ENCODE data around the gene ATRN.
"Not testable (repeated sequence)": the region's sequence is repeated elsewhere in the genome, so short reads cannot be mapped to it uniquely, and the experiment has no call there.

The ATRN gene

DNA sequence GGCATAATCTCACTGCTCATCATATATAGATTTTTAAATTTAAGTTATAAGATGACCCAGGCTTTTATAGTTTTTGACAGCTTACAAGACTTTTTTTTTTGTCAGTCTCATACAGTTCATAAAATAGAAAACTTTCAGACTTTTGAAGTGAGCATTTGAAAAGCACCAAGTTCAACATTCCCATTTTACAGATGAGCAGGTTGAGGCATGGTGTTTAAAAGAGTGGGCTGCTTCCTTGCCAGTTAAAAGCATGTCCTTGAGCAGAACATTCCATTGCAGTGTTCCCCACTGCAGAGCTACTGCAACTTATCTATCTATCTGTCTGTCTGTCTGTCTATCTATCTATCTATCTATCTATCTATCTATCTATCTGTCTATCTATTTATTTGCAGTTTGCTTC lies 105.5 kb downstream of the ATRN start:
- no peak for DNase-seq

GRCh38 chr20:3577366-3577765 lies 106.5 kb downstream of the ATRN start:
- DNase-seq, result no peak

GRCh38 chr20:3580412-3580811 lies 109.6 kb downstream of the ATRN start:
- DNase-seq, result no peak

- DNase-seq, result no peak
Observed at GRCh38 chr20:3583765-3584164, 112.9 kb downstream of the ATRN start.

DNA sequence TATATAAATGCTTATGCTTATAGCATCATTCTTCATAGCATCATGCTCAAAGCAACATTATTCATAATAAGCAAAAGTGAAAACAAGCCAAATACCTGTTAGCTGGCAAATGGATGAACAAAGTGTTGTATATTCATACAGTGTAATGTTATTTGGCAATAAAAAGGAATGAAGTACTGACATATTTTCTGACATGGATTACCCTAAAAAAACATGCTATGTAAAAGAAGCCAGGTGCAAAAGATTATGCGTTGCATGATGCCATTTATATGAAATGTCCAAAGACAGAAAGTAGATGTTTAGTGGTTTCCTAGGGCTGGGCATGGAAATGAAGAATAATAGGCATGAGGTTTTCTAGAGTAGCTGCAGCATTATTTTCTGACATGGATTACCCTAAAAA lies 115.3 kb downstream of the ATRN start:
- no peak for DNase-seq

- DNase-seq, result no peak
Observed at GRCh38 chr20:3590164-3590563, 119.3 kb downstream of the ATRN start.

- no peak for DNase-seq
Observed at GRCh38 chr20:3592931-3593330, 122.1 kb downstream of the ATRN start.

DNA sequence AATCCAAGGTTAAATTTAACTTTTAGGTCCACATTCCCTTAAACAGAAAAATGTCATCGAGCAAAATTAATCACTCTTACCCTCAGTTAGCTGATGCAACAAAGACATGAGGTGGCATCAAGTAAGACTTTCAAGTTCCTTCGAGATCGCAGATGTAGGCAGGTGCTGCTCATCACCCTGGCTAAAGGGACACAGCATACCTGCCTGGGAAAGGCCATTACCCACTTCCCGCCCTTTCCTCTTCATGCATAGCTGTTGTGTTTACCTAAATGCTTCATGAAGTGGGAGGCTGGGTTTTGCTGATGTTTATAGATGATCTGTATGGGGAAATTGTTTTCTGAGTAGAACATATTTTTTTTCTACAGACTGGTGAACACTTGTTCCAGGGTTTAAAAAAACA lies 124.7 kb downstream of the ATRN start:
- DNase-seq, result no peak

- DNase-seq, result no peak
Observed at GRCh38 chr20:3603108-3603507, 132.3 kb downstream of the ATRN start.

DNA sequence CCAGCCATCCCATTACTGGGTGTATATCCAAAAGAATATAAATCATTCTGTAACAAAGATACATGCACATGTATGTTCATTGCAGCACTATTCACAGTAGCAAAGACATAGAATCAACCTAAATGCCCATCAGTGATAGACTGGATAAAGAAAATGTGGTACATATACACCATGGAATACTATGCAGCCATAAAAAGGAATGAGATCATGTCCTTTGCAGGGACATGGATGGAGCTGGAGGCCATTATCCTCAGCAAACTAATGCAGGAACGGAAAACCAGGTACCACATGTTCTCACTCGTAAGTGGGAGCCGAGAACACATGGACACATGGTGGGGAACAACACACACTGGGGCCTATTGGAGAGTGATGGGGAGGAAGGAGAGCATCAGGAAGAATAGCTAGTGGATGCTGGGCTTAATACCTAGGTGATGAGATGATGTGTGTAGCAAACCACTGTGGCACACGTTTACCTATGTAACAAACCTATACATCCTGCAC lies 134.6 kb downstream of the ATRN start:
- DNase-seq, result not testable (repeated sequence)

- DNase-seq, result no peak
Observed at GRCh38 chr20:3606021-3606420, 135.2 kb downstream of the ATRN start.

DNA sequence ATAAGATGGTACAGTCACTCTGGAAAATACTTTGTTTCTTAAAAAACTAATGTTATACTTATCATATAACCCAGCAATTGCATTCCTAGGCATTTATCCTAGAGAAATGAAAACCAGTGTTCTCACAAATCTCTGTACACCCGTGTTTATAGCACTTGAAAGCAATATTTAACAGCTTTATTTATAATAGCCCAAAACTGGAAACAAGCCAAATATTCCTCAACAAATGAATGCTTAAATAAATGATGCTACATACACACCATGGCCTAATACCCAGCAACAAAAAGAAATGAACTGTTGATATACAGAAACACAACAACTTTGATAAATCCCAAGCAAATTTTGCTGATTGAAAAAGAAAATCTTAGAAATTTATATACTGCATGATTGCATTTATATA lies 141.1 kb downstream of the ATRN start:
- no peak for DNase-seq

- DNase-seq, result peak; percentile 47
Observed at GRCh38 chr20:3612795-3613572, 142.2 kb downstream of the ATRN start.

DNA sequence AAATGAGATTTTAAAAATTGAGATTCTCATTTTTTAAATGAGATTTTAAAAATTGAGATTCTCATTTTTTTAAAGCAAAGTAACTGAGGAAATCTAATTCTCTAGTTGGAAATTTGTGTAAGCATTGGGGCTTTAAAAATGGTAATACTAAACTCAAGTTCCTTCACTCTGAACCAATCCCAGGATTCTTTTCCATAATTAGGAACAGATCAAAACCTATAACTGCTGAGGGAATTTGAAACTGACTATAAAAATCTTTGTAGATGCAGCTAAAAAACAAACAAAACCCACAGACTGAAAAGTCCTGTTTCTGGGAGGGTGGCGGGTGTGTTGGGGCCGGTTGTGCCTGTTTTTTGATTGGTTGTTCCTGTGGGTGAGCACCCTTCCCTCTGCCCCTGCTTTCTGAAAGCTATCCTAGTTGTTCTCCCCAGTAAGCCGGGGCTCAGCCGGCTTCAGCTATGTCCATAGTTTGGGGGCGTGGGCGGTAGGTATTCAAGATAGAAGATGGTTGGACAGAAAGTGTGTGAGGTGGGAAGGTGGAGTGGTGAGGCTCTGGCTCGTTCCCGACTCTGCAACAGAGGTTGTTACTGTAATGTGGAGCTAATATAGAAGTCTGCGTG lies 143.1 kb downstream of the ATRN start:
- DNase-seq, result no peak

- DNase-seq, result no peak
Observed at GRCh38 chr20:3614466-3614865, 143.6 kb downstream of the ATRN start.

DNA sequence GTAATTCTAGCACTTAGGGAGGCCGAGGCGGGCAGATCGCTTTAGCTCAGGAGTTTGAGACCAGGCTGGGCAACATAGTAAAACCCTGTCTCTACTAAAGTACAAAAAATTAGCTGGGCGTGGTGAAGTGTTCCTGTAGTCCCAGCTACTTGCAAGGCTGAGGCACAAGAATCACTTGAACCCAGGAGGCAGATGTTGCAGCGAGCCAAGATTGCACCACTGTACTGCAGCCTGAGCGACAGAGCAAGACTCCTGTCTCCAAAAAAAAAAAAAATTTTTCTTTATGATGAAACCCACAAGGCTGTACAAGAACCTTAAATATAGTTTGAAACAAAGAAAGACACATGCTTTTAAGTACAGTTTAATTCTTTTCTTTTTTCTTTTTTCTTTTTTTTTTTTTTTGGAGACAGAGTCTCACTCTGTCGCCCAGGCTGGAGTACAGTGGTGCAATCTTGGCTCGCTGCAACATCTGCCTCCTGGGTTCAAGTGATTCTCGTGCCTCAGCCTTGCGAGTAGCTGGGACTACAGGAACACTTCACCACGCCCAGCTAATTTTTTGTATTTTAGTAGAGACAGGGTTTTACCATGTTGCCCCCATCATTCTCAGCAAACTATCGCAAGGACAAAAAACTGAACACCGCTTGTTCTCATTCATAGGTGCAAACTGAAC lies 144.5 kb downstream of the ATRN start:
- not testable (repeated sequence) for DNase-seq

GRCh38 chr20:3616250-3616649 lies 145.4 kb downstream of the ATRN start:
- no peak for DNase-seq

- DNase-seq, result peak; percentile 12
Observed at GRCh38 chr20:3621111-3621510, 150.3 kb downstream of the ATRN start.

DNA sequence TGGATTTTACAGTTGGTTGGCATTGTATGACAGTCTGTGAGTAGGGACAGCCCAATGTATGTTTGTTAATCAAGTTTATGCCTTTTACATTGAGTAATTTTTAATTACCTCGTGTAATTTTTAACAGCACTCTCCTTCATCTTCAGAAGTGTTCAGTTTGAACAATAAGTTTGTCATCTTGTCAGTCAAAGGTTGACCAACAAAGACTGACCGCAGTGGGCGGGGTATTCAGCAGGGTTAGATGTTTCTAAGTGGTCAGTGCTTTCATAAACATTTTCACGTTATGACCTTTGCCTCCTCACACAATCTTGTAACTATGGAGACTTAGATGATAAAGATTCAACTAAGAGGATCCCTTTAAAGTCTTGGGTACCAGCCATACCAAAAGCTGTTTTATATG lies 151.6 kb downstream of the ATRN start:
- DNase-seq, result no peak

DNA sequence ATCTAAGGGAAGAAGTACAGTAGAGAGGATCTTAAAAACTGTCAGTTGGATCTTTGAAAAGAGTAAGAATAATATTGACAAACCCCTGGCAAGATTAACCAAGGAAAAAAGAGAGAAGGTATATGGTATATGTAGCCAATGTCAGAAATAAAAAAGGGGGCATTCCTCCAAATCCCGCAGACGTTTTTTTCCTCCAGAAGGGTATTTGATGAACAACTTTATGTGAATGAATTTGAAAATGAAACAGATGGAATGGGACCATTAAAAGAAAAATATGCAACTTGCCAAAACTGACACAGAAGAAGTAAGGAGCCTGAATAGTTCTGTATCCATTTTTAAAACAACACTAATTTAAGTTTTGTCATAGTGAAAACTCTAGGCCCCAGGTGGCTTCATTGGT lies 156.7 kb downstream of the ATRN start:
- DNase-seq, result no peak

DNA sequence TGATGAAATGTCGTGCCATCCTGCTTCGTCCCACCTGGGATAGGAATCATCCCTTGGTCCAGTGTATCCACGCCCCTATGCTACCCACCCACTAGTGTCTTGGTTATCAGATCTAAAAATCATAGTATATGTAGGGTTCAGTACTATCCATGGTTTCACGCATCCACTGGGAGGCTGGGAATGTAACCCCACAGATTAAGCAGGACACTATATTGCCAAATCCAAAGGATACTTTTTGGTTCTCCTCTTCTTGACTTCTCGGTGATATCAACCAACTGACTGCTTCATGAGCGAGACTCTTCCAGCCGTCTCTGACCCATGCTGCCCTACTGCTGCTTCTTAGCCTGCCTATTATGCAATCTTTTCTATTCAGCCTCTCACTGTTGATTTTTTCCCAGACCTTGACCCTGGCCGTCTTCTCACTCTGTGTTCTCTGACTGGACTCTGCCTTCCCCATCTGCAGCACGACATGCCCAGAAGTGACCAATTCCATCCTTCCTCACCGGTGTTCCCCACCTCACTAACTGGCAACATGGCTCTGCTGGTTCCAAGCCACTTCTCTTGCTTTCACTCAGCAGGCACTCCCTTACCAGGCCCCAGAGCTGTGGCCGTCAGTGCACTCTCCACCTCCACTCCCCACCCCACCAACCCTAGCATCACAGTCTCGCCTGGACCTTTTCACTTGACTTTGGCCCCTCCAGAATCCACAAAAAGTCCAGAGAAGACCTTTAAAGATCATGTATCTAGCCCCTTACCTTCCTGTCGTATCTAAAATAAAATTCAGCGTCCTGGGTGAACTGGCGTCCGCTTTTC lies 157.9 kb downstream of the ATRN start:
- no peak for DNase-seq

GRCh38 chr20:3629893-3630292 lies 159.1 kb downstream of the ATRN start:
- DNase-seq, result no peak

- no peak for DNase-seq
Observed at GRCh38 chr20:3630429-3630828, 159.6 kb downstream of the ATRN start.
